Measurements from ENCODE around the gene MARCO. TPM values are rescaled to one million over a fixed set of nuclear protein-coding genes. Genes with fewer than 3 reads are reported as not detected.

Gene MARCO
- total and polyA plus RNA-seq, 2 of the 8 experiments (the other 6 are each of a cell fraction or from before 2014, with no cell fraction given): not detected

DNA sequence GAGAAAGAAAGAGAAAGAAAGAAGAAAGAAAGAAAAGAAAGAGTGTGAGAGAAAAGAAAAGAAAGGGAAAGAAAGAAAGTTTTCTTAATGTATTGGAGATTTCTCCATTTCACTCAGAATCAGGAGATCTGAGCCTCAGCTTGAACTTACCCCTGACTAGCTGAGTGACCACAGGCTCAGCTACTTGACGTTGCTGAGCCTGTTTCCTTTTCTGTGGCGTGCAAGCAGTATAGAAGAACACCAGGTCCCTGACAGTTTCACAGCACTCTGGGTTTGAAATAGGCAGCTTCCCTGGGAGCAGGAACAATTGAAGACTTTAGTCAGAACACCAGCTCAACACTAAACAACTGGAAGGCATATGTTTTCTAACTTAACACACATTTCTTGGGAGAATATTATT lies 44.7 kb downstream of the MARCO start:
- no peak overlapping the region for H3K56ac ChIP-seq (replicated peaks; ENCODE audit: insufficient read length, low read depth, low read length)
- CTCF ChIA-PET (ENCODE audit: partially characterized antibody): interaction anchor here (0.7 to 2.4 kb wide), 5 partner anchors 39 to 203 kb away, joined by 3 to 8 read pairs (median 3); no protein-coding TSS in a partner anchor
- H2AK5ac ChIP-seq (ENCODE audit: low read depth, low read length): no peak overlapping the region
- no peak overlapping the region for H2BK20ac ChIP-seq (ENCODE audit: low read length)
- no peaks in the 10 kb centered on the region for H3K36me3 ChIP-seq (ENCODE audit: control insufficient read depth in 2 of 4, insufficient read depth in 4 of 4, low read length in 3 of 4)
- H3K79me2 ChIP-seq (ENCODE audit: control insufficient read depth in 1 of 2, insufficient read depth in 2 of 2, low read length in 2 of 2): no peaks in the 10 kb centered on the region
- H3K4me2 ChIP-seq (ENCODE audit: insufficient read depth in 1 of 2, low read depth in 2 of 2, low read length in 2 of 2): no peak overlapping the region
- POLR2A ChIA-PET (ENCODE audit: partially characterized antibody): no interaction called here
- H3K18ac ChIP-seq (ENCODE audit: extremely low read depth, low read length): no peak overlapping the region
- WGBS, 2 experiments (ENCODE audit: extremely low coverage in 1 of 2, insufficient coverage in 1 of 2, insufficient read length in 1 of 2, insufficient replicate concordance in 2 of 2, low coverage in 1 of 2, low lambda C conversion rate in 2 of 2, missing lambda C conversion rate in 1 of 2): 54% methylated on average over 2 of the region's 2 CpGs; no CpG with 5 or more reads in 1 of the 2 experiments
- no peak overlapping the region for H4K8ac ChIP-seq (ENCODE audit: extremely low read depth, insufficient read depth, low read length)
- no peak overlapping the region for H2AFZ ChIP-seq (ENCODE audit: low read length)
- no peak overlapping the region for H2BK15ac ChIP-seq (ENCODE audit: low read length)
- no peaks in the 10 kb centered on the region for H3K79me1 ChIP-seq (ENCODE audit: low read depth, low read length)
- H3K23ac ChIP-seq (ENCODE audit: insufficient read length): no peak overlapping the region
- no peak overlapping the region for H3K9ac ChIP-seq (replicated peaks in 1 of 4; ENCODE audit: extremely low read depth in 1 of 4, low read depth in 3 of 4, low read length in 3 of 4)
- no peak overlapping the region for H3K4ac ChIP-seq (replicated peaks; ENCODE audit: insufficient read length, low read depth, low read length)
- no peak for FAIRE-seq
- H3K27me3 ChIP-seq (replicated peaks in 1 of 4; ENCODE audit: control insufficient read depth in 3 of 4, extremely low read depth in 1 of 4, insufficient read depth in 3 of 4, low read length in 3 of 4): no peaks in the 10 kb centered on the region
- H2BK12ac ChIP-seq (ENCODE audit: low read depth, low read length): no peak overlapping the region
- no peak for DNase-seq (ENCODE audit: low read depth in 1 of 2, low spot score in 2 of 2)
- H3K4me3 ChIP-seq (ENCODE audit: extremely low read depth in 1 of 4, insufficient read depth in 2 of 4, low read depth in 3 of 4, low read length in 4 of 4): no peak overlapping the region
- H2BK120ac ChIP-seq (replicated peaks; ENCODE audit: low read depth, low read length): no peak overlapping the region
- H3K9me3 ChIP-seq (ENCODE audit: insufficient read depth in 2 of 2, low read depth in 1 of 2, low read length in 1 of 2): no peaks in the 10 kb centered on the region
- H2BK5ac ChIP-seq (ENCODE audit: low read depth, low read length): no peak overlapping the region
- H3K23me2 ChIP-seq (ENCODE audit: low read depth, low read length): no peaks in the 10 kb centered on the region
- no peak overlapping the region for H4K5ac ChIP-seq (ENCODE audit: insufficient read length, low read depth, low read length)
- H4K20me1 ChIP-seq (replicated peaks in 1 of 2; ENCODE audit: control insufficient read depth in 1 of 2, insufficient read depth in 2 of 2, low read length in 2 of 2): no peaks in the 10 kb centered on the region
- no peak overlapping the region for H3K27ac ChIP-seq (ENCODE audit: low read depth, low read length)
- no peak for TF ChIP-seq RAD21 (IDR thresholded peaks at IDR 0.05 in 1 of 2, conservative IDR thresholded peaks at IDR 0.05 in 1 of 2; ENCODE audit: low read depth in 2 of 2, low read length in 2 of 2)
- TF ChIP-seq JUND (IDR thresholded peaks at IDR 0.05; ENCODE audit: low read length): no peak
- no peak for TF ChIP-seq RXRA (IDR thresholded peaks at IDR 0.05; ENCODE audit: insufficient read depth, low read depth, low read length)
- no peak for TF ChIP-seq RNF2 (IDR thresholded peaks at IDR 0.05; ENCODE audit: borderline replicate concordance, low read depth, low read length, missing control alignments, poor library complexity, severe bottlenecking)
- TF ChIP-seq TBP (IDR thresholded peaks at IDR 0.05; ENCODE audit: low read depth, low read length): no peak
- TF ChIP-seq RFX5 (IDR thresholded peaks at IDR 0.05; ENCODE audit: borderline replicate concordance, low read depth, low read length): no peak
- TF ChIP-seq SP2 (IDR thresholded peaks at IDR 0.05; ENCODE audit: low read length): no peak
- TF ChIP-seq FOSL1 (IDR thresholded peaks at IDR 0.05; ENCODE audit: insufficient read depth, low read depth, low read length): no peak
- TF ChIP-seq SP1 (IDR thresholded peaks at IDR 0.05; ENCODE audit: low read depth, low read length): no peak
- H3K14ac ChIP-seq (ENCODE audit: insufficient read length): no peak overlapping the region
- no peaks in the 10 kb centered on the region; a peak in 1 of 7 replicates for H3K4me1 ChIP-seq (replicated peaks in 1 of 4; ENCODE audit: control insufficient read depth in 3 of 4, insufficient read depth in 4 of 4, low read length in 3 of 4)
- H4K91ac ChIP-seq (replicated peaks; ENCODE audit: insufficient read length, low read length): no peak overlapping the region

Measured in H1 (cell line).